AG09319 (cell line): ENCODE data around the gene STX8.

Source experiments
- DNase-seq: peaks from one replicate; pipeline ENCODE4 v3.0.0-alpha.2; 2010; ENCODE audit warnings: low read depth; ENCODE audit errors: extremely low read depth
- CTCF ChIP-seq: IDR thresholded peaks from 2 replicates; pipeline ENCODE4 v1.5.1; 2011; ENCODE audit warnings: low read depth, mild to moderate bottlenecking, inconsistent platforms, low read length, moderate library complexity

STX8 gene

DNA sequence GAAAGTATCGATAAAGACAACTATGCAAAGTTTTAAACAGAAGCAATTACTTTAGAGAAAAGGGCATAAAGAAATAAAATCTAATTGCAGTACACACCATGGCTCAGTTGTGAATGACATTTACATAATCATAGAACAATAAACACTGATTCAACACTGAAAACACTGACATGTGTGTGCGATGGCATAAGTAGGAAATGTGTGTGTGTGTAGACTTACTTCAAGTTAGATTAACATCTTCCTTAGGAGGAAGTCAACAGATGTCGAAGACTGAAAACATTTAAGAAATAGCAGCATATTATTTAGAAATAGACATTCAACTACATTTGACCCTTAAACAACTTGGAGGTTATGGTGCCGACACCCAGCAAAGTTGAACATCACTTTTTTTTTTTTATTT lies 172.4 kb downstream of the STX8 start:
- TF ChIP-seq CTCF = no peak
- DNase-seq = no peak

DNA sequence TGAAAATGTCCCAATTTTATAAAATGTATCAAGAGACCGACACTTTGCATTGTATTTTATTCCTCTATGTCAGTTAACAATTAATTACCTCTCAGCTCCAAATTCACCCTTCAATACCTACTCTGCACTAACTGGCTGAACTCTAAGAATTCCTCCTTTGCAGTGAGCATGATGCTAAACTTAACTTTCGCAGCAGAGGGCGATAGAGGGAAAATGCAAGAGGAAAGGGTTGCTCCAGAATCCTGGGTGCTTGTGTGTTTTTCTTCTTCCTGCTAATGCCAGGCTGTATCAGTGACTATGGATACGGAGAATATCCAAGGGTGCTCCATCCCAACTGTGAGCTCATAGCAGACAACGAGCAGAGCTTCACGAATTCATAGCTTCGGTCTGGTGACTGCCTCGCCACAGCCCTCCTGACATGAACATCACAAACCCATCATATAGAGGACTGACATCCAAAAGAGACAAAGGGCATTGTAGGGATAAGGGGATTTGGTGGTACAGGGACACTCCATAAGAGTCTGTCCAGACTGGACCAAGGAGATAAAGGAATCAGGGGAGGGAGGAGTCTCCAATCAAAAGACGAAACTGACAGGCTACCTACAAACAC lies 172.9 kb downstream of the STX8 start:
- no peak for DNase-seq
- TF ChIP-seq CTCF = peak; percentile 21

- no peak for TF ChIP-seq CTCF
- no peak for DNase-seq
Measured at GRCh38 chr17:9401434-9401833, 174.2 kb downstream of the STX8 start.

GRCh38 chr17:9389111-9389527 lies 186.5 kb downstream of the STX8 start:
- TF ChIP-seq CTCF = no peak; the same call in 1 of the 2 replicates

GRCh38 chr17:9386401-9386800 lies 189.2 kb downstream of the STX8 start:
- DNase-seq = no peak
- no peak for TF ChIP-seq CTCF

More at GRCh38 chr17:9389111-9389527, 186.5 kb downstream of the STX8 start:
- DNase-seq = peak; percentile 86

DNA sequence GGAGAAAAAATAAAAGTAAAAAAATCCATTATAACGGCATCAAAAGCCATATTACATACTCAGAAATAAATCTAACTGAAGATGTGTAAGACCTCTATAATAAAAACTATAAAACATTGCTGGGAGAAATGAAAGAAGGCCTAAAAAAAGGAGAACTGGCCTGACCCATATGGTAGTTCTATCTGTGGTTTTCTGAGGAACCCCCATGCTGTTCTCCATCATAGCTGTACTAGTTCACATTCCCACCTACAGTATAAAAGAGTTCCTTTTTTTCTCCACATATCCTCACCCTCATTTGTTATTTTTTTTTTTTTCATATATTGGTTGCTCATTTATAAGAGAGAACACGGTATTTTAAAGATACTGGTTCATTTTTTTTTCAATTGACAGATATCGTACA lies 191.8 kb downstream of the STX8 start:
- DNase-seq = no peak
- no peak for TF ChIP-seq CTCF

GRCh38 chr17:9382626-9383025 lies 193.0 kb downstream of the STX8 start:
- TF ChIP-seq CTCF = no peak
- no peak for DNase-seq
